Left lung (tissue), 10 donors: ENCODE measurements around the gene PTCD2. TPM values are rescaled to one million over a fixed set of nuclear protein-coding genes. Genes with fewer than 3 reads are reported as not detected.

ENCODE experiments used
- ATAC-seq: fragments of 200-7000 bp; cut with Tn5 transposase; one replicate; pipeline ENCODE4 v1.9.1; 2020; ENCODE audit warnings: moderate library complexity
- DNase-seq, 4 donors: peaks; one replicate each; pipeline ENCODE4 v3.0.0-alpha.2; 2013 to 2020
- H3K27ac ChIP-seq, 2 donors: fragments of 200-600 bp; sonication (generic) in 1 of 2; one replicate each; pipeline versions ENCODE4 v1.5.0 to v1.8.0; 2020 to 2021
- H3K27me3 ChIP-seq, 2 donors: fragments of 200-600 bp; sonication (generic) in 1 of 2; one replicate each; pipeline versions ENCODE4 v1.5.0 to v1.8.0; 2020 to 2021
- H3K36me3 ChIP-seq, 2 donors: fragments of 200-600 bp; sonication (generic) in 1 of 2; one replicate each; pipeline versions ENCODE4 v1.5.0 to v1.8.0; 2020 to 2021
- H3K4me1 ChIP-seq, 2 donors: fragments of 200-600 bp; one replicate each; pipeline ENCODE4 v1.8.0; 2021
- H3K4me3 ChIP-seq, 2 donors: fragments of 200-600 bp; sonication (generic) in 1 of 2; one replicate each; pipeline versions ENCODE4 v1.5.0 to v1.8.0; 2020 to 2021; ENCODE audit warnings: mild to moderate bottlenecking in 1 of 2
- H3K9me3 ChIP-seq, 2 donors: fragments of 200-600 bp; sonication (generic) in 1 of 2; one replicate each; pipeline versions ENCODE4 v1.5.0 to v1.8.0; 2020 to 2021
- intact Hi-C, 2 donors: fragments of 100-400 bp; cut with DNase I; formaldehyde crosslinking; loops; one replicate each; pipeline versions ENCODE4 v1.11.2 to v1.14.2; 2022
- polyA plus RNA-seq, 6 donors: library from polyadenylated mRNA; unstranded; fragments of 120-200 nt; gene quantifications; one replicate each; pipeline ENCODE4 v1.2.1, GENCODE V29; 2013; ENCODE audit not compliant: insufficient read length in 6 of 6
- total RNA-seq, 2 donors: library from RNA; stranded (reverse); fragmentation: NEBNext Ultra II Directional; extraction: Animal tissue kit (Norgen Biotek cat#: 25700); gene quantifications; one replicate each; pipeline ENCODE4 v1.2.1, GENCODE V29; 2021
- TF ChIP-seq, protein P1 (sequence below), 2 donors: fragments of 200-600 bp; sonication (generic) in 1 of 2; IDR thresholded peaks; one replicate each; pipeline versions ENCODE4 v1.5.0 to v1.8.0; 2021; ENCODE audit warnings: antibody characterized with exemption in 2 of 2
- donor health status: DM: no; HTN: yes; CAD: no.
- donor health status: DM: no; HTN: no; CAD: no.

PTCD2 gene
- total and polyA plus RNA-seq, 8 donors = 7.6 to 12.6 (median 11.1) TPM

DNA sequence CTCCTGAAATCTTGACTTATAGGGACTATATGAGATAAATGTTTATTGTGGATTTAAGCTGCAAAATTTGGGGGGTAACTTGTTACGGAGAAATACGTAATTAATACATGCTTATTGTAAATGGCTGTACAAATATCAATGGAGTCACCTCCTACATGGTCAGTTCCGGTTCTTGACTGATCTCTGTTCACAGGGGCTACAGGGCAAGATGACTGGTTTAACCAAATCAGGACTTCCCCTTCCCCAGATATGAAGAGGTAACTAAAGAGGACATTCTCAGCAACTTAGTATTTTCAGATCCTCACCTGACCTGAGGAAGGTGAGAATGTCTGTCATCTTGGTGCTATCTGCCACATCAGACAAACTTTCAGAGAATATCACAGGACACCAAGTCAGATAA lies 54.7 kb downstream of the PTCD2 start:
- H3K4me1 ChIP-seq = peaks cover 11 to 36% of the 10 kb centered on the region in 2 donors
- H3K36me3 ChIP-seq = no peaks in the 10 kb centered on the region
- no peaks in the 10 kb centered on the region for H3K9me3 ChIP-seq
- intact Hi-C loops = no loop called here
- no peak overlapping the region for H3K4me3 ChIP-seq
- no peak for DNase-seq
- TF ChIP-seq, protein P1, sequence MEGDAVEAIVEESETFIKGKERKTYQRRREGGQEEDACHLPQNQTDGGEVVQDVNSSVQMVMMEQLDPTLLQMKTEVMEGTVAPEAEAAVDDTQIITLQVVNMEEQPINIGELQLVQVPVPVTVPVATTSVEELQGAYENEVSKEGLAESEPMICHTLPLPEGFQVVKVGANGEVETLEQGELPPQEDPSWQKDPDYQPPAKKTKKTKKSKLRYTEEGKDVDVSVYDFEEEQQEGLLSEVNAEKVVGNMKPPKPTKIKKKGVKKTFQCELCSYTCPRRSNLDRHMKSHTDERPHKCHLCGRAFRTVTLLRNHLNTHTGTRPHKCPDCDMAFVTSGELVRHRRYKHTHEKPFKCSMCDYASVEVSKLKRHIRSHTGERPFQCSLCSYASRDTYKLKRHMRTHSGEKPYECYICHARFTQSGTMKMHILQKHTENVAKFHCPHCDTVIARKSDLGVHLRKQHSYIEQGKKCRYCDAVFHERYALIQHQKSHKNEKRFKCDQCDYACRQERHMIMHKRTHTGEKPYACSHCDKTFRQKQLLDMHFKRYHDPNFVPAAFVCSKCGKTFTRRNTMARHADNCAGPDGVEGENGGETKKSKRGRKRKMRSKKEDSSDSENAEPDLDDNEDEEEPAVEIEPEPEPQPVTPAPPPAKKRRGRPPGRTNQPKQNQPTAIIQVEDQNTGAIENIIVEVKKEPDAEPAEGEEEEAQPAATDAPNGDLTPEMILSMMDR (IDR thresholded peaks at IDR 0.05) = no peak
- no peak for ATAC-seq
- no peak overlapping the region for H3K27ac ChIP-seq
- no peaks in the 10 kb centered on the region for H3K27me3 ChIP-seq

DNA sequence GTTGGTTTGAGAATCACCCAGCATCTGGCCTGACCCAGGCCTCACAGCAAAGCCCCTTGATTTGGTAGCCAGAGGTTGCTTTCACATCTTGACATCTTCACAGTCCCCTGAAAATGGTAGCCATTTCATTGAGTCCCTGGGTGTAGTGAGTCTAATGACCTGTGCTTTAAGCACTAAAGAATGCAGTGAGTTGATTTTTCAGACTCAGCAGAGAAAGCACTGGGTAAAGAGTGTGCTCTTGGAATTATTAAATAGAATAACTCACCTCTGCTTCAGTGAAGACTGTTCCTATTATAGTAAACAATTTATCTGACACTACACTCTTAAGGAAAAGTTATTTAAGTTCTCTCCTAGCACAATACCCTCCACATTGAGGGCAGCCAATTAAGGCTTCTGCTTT lies 56.2 kb downstream of the PTCD2 start:
- H3K36me3 ChIP-seq = no peaks in the 10 kb centered on the region
- no peak overlapping the region for H3K4me3 ChIP-seq
- peak; percentile 26 for ATAC-seq
- H3K9me3 ChIP-seq = no peaks in the 10 kb centered on the region
- TF ChIP-seq, protein P1 (IDR thresholded peaks at IDR 0.05) = no peak
- H3K27ac ChIP-seq = no peak overlapping the region
- intact Hi-C loops = no loop called here
- no peak for DNase-seq
- H3K27me3 ChIP-seq = no peaks in the 10 kb centered on the region
- peaks cover 11 to 41% of the 10 kb centered on the region in 2 donors for H3K4me1 ChIP-seq

DNA sequence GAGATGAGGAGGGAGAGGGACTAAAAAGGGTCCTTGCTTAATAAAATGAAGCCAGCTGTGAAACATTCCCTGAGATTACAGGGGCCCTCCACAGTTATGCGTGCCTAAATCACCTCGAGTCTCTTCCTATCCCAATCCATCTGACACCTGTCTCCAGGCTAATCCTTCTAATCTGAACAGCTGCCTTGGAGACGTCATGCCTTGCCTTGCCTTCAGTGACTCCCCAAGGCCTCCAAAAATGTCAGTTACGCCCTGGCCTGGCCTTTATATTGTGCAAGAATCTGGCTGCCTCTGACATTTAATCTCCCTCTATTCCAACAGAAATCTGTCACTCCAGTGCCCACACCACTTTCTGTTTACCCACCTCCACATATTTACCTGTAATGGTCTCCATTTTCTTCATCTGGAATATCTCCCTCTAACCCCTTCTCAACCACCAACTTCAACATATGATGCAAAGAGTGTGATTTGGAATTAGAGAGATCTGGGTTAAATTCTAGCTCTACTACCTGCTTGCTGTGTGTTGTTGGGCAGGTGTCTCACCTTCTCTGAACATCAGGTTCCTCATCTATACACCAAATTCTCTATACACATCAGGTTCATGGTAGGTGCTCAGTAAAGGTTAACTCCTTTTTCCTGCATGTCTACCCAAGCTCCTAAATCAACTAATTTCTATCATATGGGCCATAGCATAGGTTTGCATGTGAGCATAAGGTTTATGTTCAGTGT lies 57.9 kb downstream of the PTCD2 start:
- H3K9me3 ChIP-seq = no peaks in the 10 kb centered on the region
- intact Hi-C loops = no loop called here
- H3K4me3 ChIP-seq = no peak overlapping the region
- TF ChIP-seq, protein P1 (IDR thresholded peaks at IDR 0.05) = no peak
- H3K27me3 ChIP-seq = no peaks in the 10 kb centered on the region
- peaks cover 11 to 29% of the 10 kb centered on the region in 2 donors for H3K4me1 ChIP-seq
- ATAC-seq (no peak), DNase-seq (no peak)
- H3K27ac ChIP-seq = no peak overlapping the region
- no peaks in the 10 kb centered on the region for H3K36me3 ChIP-seq

DNA sequence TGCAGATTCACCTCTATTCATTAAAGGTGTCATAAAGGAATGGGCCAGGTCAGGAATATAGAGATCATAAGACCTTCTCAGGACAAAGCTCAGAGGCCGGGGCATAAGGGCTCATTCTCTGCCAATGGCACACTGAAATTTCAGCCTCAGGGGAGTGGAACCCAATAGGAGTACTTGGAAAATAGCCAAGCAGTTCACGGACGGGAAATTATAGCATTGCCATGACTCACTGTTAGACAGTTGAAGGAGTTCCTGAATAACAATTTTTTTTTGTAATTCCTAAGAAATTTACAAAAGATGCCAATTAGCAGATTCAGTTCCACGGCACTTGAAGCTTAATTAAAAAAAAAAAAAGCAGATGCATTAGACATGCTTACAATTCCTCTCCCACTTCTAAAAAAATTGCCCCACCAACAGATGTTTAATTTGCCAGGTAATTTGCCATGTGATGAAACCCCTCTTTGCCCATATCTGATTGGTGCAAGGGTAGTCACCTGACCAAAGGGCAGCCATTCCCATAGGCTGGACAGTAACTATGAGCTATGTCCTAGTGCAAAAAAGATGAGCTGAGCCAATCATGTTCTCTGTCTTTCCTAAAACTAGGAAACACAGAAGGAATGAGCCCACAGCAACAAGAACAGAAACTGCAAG lies 58.6 kb downstream of the PTCD2 start:
- peaks cover 11 to 24% of the 10 kb centered on the region in 2 donors for H3K4me1 ChIP-seq
- DNase-seq = no peak
- no peaks in the 10 kb centered on the region for H3K36me3 ChIP-seq
- TF ChIP-seq, protein P1 (IDR thresholded peaks at IDR 0.05) = no peak
- intact Hi-C loops = no loop called here
- H3K27ac ChIP-seq = no peak overlapping the region
- ATAC-seq = peak; percentile 58
- no peak overlapping the region for H3K4me3 ChIP-seq
- no peaks in the 10 kb centered on the region for H3K27me3 ChIP-seq
- H3K9me3 ChIP-seq = no peaks in the 10 kb centered on the region

DNA sequence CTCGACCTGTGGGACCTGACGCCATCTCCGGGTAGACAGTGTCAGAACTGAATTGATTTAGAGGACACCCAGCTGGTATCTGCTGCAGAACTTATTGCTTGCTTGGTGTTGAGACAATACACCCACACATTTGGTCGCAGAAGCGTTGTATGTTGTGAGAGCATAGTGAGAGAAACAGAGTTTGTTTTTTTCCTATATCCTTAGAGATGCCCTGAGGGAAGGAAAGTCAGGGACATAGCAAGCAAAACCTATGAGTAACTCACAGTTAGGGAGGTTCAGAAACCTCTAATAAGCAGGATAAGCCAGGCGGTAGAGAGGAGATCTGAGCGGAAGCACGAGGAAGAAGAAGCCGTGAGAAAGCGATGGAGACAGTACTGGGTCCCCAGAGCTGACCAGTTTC lies 59.8 kb downstream of the PTCD2 start:
- Histone ChIP-seq H3K36me3 (no peaks in the 10 kb centered on the region), H3K27me3 (no peaks in the 10 kb centered on the region), H3K4me1 (peaks cover 11 to 24% of the 10 kb centered on the region in 2 donors), H3K4me3 (no peak overlapping the region), H3K9me3 (no peaks in the 10 kb centered on the region), H3K27ac (no peak overlapping the region)
- TF ChIP-seq, protein P1 (IDR thresholded peaks at IDR 0.05) = no peak
- no peak for ATAC-seq
- DNase-seq = no peak
- intact Hi-C loops = no loop called here
